HEK293 (cell line): ENCODE results near the gene SUN5.

Experiments used
- CTCF ChIA-PET: fragments of 350-600 bp; formaldehyde crosslinking; extraction: SDS; loops from one replicate; lab custom pipeline; 2021; ENCODE audit warnings: antibody characterized with exemption; lab: Yijun Ruan, JAX
- POLR2A ChIA-PET: fragments of 300-600 bp; formaldehyde crosslinking; extraction: SDS; loops from one replicate; lab custom pipeline; 2020; ENCODE audit warnings: antibody characterized with exemption, inconsistent platforms; lab: Yijun Ruan, JAX
- H3K27ac ChIP-seq: fragments of 200-500 bp; sonication (Bioruptor generic); 2 replicates; pipeline ENCODE4 v1.5.1; 2014; ENCODE audit warnings: low read depth, low read length, control low read depth, inconsistent platforms; ENCODE audit errors: extremely low read depth
- H3K36me3 ChIP-seq, 2 experiments: fragments of 200-500 bp in 1 of 2; sonication (Bioruptor generic) in 1 of 2; 1 replicate in 1 of 2; 2 replicates in 1 of 2; pipeline ENCODE4 v1.5.1; 2014 to 2017; ENCODE audit warnings: inconsistent platforms in 2 of 2, low read length in 2 of 2; ENCODE audit not compliant: control insufficient read depth in 2 of 2, insufficient read depth in 1 of 2
- H3K4me1 ChIP-seq: fragments of 200-500 bp; sonication (Bioruptor generic); 2 replicates; pipeline ENCODE4 v1.5.1; 2014; ENCODE audit warnings: mild to moderate bottlenecking, low read length, inconsistent platforms; ENCODE audit not compliant: control insufficient read depth, insufficient read depth
- H3K4me3 ChIP-seq: 2 replicates; pipeline ENCODE4 v1.5.1; 2011; ENCODE audit warnings: low read depth, mild to moderate bottlenecking, control low read depth, low read length, moderate library complexity
- H3K9me3 ChIP-seq: fragments of 200-500 bp; sonication (Bioruptor generic); 2 replicates; pipeline ENCODE4 v1.5.1; 2014; ENCODE audit warnings: low read depth, low read length, inconsistent platforms; ENCODE audit not compliant: control insufficient read depth, insufficient read depth
- HOXA7 ChIP-seq: sonication (generic); formaldehyde crosslinking; IDR thresholded peaks from 2 replicates; pipeline ENCODE4 v1.8.1; 2022; ENCODE audit warnings: missing genetic modification reagents, borderline replicate concordance
- SP7 ChIP-seq: fragments of 450-650 bp; formaldehyde crosslinking; IDR thresholded peaks from 2 replicates; pipeline ENCODE4 v1.5.1; 2016; ENCODE audit warnings: missing biosample characterization, missing genetic modification characterization
- ZFP41 ChIP-seq: fragments of 450-650 bp; formaldehyde crosslinking; IDR thresholded peaks from 2 replicates; pipeline ENCODE4 v1.5.1; 2016; ENCODE audit warnings: missing biosample characterization, missing genetic modification characterization, borderline replicate concordance
- ZNF155 ChIP-seq: fragments of 450-650 bp; formaldehyde crosslinking; IDR thresholded peaks from 2 replicates; pipeline ENCODE4 v1.5.1; 2016; ENCODE audit warnings: missing biosample characterization, missing genetic modification characterization
- ZNF16 ChIP-seq: fragments of 450-650 bp; formaldehyde crosslinking; IDR thresholded peaks from 2 replicates; pipeline ENCODE4 v1.5.1; 2016; ENCODE audit warnings: low read depth, missing biosample characterization, missing genetic modification characterization
- ZNF169 ChIP-seq: fragments of 450-650 bp; formaldehyde crosslinking; IDR thresholded peaks from 2 replicates; pipeline ENCODE4 v1.5.1; 2016; ENCODE audit warnings: missing biosample characterization, missing genetic modification characterization
- ZNF184 ChIP-seq: fragments of 450-650 bp; IDR thresholded peaks from 2 replicates; pipeline ENCODE4 v1.5.1; 2018; ENCODE audit warnings: missing biosample characterization, mild to moderate bottlenecking, missing genetic modification characterization
- ZNF19 ChIP-seq: fragments of 450-650 bp; formaldehyde crosslinking; IDR thresholded peaks from 2 replicates; pipeline ENCODE4; 2016; ENCODE audit warnings: missing biosample characterization, missing genetic modification characterization, low read depth
- ZNF302 ChIP-seq: fragments of 450-650 bp; formaldehyde crosslinking; IDR thresholded peaks from 2 replicates; pipeline ENCODE4 v1.5.1; 2016; ENCODE audit warnings: missing biosample characterization, missing genetic modification characterization, low read depth
- ZNF354C ChIP-seq: fragments of 450-650 bp; formaldehyde crosslinking; IDR thresholded peaks from 2 replicates; pipeline ENCODE4 v1.5.1; 2016; ENCODE audit warnings: missing biosample characterization, missing genetic modification characterization, low read depth, borderline replicate concordance
- ZNF37A ChIP-seq: fragments of 450-650 bp; IDR thresholded peaks from 2 replicates; pipeline ENCODE4 v1.5.1; 2018; ENCODE audit warnings: missing biosample characterization, missing genetic modification characterization
- ZNF501 ChIP-seq: fragments of 450-650 bp; formaldehyde crosslinking; IDR thresholded peaks from 2 replicates; pipeline ENCODE4 v1.5.1; 2016; ENCODE audit warnings: missing biosample characterization, missing genetic modification characterization
- ZNF514 ChIP-seq: fragments of 450-650 bp; formaldehyde crosslinking; IDR thresholded peaks from 2 replicates; pipeline ENCODE4 v1.5.1; 2016; ENCODE audit warnings: missing biosample characterization, missing genetic modification characterization
- ZNF600 ChIP-seq: fragments of 450-650 bp; formaldehyde crosslinking; IDR thresholded peaks from 2 replicates; pipeline ENCODE4 v1.5.1; 2016; ENCODE audit warnings: missing biosample characterization, missing genetic modification characterization
- ZNF621 ChIP-seq: fragments of 450-650 bp; formaldehyde crosslinking; IDR thresholded peaks from 2 replicates; pipeline ENCODE4 v1.5.1; 2017; ENCODE audit warnings: missing biosample characterization, missing genetic modification characterization
- ZNF623 ChIP-seq: fragments of 450-650 bp; formaldehyde crosslinking; IDR thresholded peaks from 2 replicates; pipeline ENCODE4 v1.5.1; 2016; ENCODE audit warnings: missing biosample characterization, missing genetic modification characterization
- ZNF624 ChIP-seq: fragments of 450-650 bp; formaldehyde crosslinking; IDR thresholded peaks from 2 replicates; pipeline ENCODE4 v1.5.1; 2017; ENCODE audit warnings: missing biosample characterization, missing genetic modification characterization
- ZNF654 ChIP-seq: fragments of 450-650 bp; formaldehyde crosslinking; IDR thresholded peaks from 2 replicates; pipeline ENCODE4 v1.5.1; 2016; ENCODE audit warnings: low read depth, missing biosample characterization, missing genetic modification characterization
- TF ChIP-seq, protein P1 (sequence below): fragments of 450-650 bp; formaldehyde crosslinking; IDR thresholded peaks from 2 replicates; pipeline ENCODE4 v1.5.1; 2017; ENCODE audit warnings: missing biosample characterization, missing genetic modification characterization
- TF ChIP-seq, protein P2 (sequence below): fragments of 450-650 bp; formaldehyde crosslinking; IDR thresholded peaks from 2 replicates; pipeline ENCODE4 v1.5.1; 2016; ENCODE audit warnings: missing biosample characterization, missing genetic modification characterization
- TF ChIP-seq, protein P3 (sequence below): fragments of 450-650 bp; formaldehyde crosslinking; IDR thresholded peaks from 2 replicates; pipeline ENCODE4 v1.5.0; 2017; ENCODE audit warnings: missing biosample characterization, missing genetic modification characterization, borderline replicate concordance
- TF ChIP-seq, protein P4 (sequence below): fragments of 450-650 bp; formaldehyde crosslinking; IDR thresholded peaks from 2 replicates; pipeline ENCODE4 v1.5.1; 2016; ENCODE audit warnings: missing biosample characterization, missing genetic modification characterization
- TF ChIP-seq, protein P5 (sequence below): fragments of 450-650 bp; formaldehyde crosslinking; IDR thresholded peaks from 2 replicates; pipeline ENCODE4 v1.5.1; 2016; ENCODE audit warnings: missing biosample characterization, missing genetic modification characterization
- TF ChIP-seq, protein P6 (sequence below): sonication (generic); formaldehyde crosslinking; IDR thresholded peaks from 2 replicates; pipeline ENCODE4 v1.8.1; 2022; ENCODE audit warnings: mild to moderate bottlenecking, moderate library complexity, missing genetic modification reagents

Gene SUN5

DNA sequence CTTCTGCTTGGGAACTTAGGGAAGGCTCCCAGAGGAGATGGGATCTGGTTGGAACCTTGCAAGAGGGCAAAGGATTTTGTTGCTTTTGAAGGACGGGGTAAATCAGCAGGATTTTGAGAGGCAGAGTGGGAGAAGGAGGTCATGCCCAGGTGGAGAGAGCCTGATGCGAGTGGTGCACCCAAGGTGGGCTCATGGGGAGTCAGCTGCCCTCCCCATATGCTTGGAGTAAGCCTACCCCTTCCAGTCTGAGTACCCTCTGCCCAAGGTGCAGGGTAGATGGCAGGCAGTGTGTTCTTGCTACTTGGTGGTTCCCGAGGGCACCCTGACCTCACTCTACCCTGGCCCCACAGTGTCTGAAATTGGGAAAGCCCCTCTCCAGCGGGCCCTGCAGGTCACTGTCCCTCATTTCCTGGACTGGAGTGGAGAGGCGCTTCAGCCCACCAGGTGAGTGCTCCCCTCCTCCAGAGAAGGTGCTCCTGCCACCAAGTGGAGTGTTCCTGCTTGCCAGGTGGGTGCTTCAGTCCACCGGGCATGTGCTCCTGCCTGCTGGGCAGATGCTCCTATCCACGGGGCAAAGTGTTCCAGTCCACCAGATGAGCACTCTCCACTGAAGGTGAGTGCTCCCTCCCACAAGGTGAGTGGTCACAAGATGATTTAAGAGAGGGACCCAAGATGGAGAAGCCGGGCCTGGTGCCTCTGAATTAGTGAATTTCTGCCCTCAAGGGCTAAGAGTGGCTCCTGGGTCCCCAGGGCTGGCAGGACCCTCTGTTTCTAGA is 6.6 kb upstream of the SUN5 start:
- TF ChIP-seq, protein P1, sequence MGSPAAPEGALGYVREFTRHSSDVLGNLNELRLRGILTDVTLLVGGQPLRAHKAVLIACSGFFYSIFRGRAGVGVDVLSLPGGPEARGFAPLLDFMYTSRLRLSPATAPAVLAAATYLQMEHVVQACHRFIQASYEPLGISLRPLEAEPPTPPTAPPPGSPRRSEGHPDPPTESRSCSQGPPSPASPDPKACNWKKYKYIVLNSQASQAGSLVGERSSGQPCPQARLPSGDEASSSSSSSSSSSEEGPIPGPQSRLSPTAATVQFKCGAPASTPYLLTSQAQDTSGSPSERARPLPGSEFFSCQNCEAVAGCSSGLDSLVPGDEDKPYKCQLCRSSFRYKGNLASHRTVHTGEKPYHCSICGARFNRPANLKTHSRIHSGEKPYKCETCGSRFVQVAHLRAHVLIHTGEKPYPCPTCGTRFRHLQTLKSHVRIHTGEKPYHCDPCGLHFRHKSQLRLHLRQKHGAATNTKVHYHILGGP: no peak
- TF ChIP-seq, protein P2, sequence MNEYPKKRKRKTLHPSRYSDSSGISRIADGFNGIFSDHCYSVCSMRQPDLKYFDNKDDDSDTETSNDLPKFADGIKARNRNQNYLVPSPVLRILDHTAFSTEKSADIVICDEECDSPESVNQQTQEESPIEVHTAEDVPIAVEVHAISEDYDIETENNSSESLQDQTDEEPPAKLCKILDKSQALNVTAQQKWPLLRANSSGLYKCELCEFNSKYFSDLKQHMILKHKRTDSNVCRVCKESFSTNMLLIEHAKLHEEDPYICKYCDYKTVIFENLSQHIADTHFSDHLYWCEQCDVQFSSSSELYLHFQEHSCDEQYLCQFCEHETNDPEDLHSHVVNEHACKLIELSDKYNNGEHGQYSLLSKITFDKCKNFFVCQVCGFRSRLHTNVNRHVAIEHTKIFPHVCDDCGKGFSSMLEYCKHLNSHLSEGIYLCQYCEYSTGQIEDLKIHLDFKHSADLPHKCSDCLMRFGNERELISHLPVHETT (tag by site-specific recombination): no peak
- TF ChIP-seq ZNF302 (tag by site-specific recombination) (no peak), ZNF501 (tag by site-specific recombination) (no peak), ZNF169 (no peak), ZFP41 (tag by site-specific recombination) (no peak), SP7 (tag by site-specific recombination) (no peak)
- TF ChIP-seq, protein P3, sequence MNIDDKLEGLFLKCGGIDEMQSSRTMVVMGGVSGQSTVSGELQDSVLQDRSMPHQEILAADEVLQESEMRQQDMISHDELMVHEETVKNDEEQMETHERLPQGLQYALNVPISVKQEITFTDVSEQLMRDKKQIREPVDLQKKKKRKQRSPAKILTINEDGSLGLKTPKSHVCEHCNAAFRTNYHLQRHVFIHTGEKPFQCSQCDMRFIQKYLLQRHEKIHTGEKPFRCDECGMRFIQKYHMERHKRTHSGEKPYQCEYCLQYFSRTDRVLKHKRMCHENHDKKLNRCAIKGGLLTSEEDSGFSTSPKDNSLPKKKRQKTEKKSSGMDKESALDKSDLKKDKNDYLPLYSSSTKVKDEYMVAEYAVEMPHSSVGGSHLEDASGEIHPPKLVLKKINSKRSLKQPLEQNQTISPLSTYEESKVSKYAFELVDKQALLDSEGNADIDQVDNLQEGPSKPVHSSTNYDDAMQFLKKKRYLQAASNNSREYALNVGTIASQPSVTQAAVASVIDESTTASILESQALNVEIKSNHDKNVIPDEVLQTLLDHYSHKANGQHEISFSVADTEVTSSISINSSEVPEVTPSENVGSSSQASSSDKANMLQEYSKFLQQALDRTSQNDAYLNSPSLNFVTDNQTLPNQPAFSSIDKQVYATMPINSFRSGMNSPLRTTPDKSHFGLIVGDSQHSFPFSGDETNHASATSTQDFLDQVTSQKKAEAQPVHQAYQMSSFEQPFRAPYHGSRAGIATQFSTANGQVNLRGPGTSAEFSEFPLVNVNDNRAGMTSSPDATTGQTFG (tag by site-specific recombination): no peak
- TF ChIP-seq, protein P4, sequence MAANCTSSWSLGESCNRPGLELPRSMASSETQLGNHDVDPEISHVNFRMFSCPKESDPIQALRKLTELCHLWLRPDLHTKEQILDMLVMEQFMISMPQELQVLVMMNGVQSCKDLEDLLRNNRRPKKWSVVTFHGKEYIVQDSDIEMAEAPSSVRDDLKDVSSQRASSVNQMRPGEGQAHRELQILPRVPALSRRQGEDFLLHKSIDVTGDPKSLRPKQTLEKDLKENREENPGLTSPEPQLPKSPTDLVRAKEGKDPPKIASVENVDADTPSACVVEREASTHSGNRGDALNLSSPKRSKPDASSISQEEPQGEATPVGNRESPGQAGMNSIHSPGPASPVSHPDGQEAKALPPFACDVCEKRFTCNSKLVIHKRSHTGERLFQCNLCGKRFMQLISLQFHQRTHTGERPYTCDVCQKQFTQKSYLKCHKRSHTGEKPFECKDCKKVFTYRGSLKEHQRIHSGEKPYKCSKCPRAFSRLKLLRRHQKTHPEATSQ (tag by site-specific recombination): no peak
- TF ChIP-seq, protein P5, sequence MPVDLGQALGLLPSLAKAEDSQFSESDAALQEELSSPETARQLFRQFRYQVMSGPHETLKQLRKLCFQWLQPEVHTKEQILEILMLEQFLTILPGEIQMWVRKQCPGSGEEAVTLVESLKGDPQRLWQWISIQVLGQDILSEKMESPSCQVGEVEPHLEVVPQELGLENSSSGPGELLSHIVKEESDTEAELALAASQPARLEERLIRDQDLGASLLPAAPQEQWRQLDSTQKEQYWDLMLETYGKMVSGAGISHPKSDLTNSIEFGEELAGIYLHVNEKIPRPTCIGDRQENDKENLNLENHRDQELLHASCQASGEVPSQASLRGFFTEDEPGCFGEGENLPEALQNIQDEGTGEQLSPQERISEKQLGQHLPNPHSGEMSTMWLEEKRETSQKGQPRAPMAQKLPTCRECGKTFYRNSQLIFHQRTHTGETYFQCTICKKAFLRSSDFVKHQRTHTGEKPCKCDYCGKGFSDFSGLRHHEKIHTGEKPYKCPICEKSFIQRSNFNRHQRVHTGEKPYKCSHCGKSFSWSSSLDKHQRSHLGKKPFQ (tag by site-specific recombination): no peak
- ChIA-PET CTCF (interaction anchor here (0.5 kb wide), 1 partner anchor 69 kb away, joined by 3 read pairs; no protein-coding TSS in a partner anchor), POLR2A (no interaction called here)

DNA sequence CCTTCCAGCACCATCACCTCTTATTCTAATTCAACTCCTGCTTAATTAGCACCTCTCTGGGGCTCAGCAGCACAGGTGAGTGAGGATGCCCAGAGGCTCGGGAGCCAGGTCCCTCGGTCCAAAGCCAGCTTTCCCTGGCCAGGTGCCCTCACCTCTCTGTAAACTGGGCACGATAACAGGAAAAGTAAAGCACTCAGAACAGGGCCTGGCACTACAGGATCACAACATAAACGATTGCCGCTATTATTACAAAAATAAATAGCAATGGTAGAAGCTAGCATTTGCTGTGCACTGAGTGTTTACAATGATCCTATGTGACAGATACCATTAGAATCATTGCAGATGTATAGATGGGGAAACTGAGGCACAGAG is 5.9 kb upstream of the SUN5 start:
- no peaks in the 10 kb centered on the region for H3K4me1 ChIP-seq
- CTCF ChIA-PET: no interaction called here
- TF ChIP-seq HOXA7: no peak
- no peak for TF ChIP-seq ZNF621
- TF ChIP-seq ZNF600 (tag by site-specific recombination): no peak
- no peak for TF ChIP-seq ZNF623 (tag by site-specific recombination)
- no peak for TF ChIP-seq ZNF155 (tag by site-specific recombination)
- no peak for TF ChIP-seq ZNF514
- no peak for TF ChIP-seq ZNF654
- no peak for TF ChIP-seq ZNF16 (tag by site-specific recombination)
- TF ChIP-seq ZNF624 (tag by site-specific recombination): no peak
- TF ChIP-seq ZNF184 (tag by site-specific recombination): no peak
- TF ChIP-seq ZNF37A: no peak
- TF ChIP-seq ZNF354C: no peak
- TF ChIP-seq, protein P6, sequence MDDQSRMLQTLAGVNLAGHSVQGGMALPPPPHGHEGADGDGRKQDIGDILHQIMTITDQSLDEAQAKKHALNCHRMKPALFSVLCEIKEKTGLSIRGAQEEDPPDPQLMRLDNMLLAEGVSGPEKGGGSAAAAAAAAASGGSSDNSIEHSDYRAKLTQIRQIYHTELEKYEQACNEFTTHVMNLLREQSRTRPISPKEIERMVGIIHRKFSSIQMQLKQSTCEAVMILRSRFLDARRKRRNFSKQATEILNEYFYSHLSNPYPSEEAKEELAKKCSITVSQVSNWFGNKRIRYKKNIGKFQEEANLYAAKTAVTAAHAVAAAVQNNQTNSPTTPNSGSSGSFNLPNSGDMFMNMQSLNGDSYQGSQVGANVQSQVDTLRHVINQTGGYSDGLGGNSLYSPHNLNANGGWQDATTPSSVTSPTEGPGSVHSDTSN (CRISPR knock-in tag): no peak
- no peak for TF ChIP-seq ZNF19 (tag by site-specific recombination)

More for the DNA sequence above, 6.6 kb upstream of the SUN5 start:
- no peak overlapping the region for H3K4me3 ChIP-seq
- no peak overlapping the region for H3K27ac ChIP-seq
- no peaks in the 10 kb centered on the region for H3K9me3 ChIP-seq
- no peaks in the 10 kb centered on the region for H3K4me1 ChIP-seq
- no peaks in the 10 kb centered on the region for H3K36me3 ChIP-seq

More for the DNA sequence above, 5.9 kb upstream of the SUN5 start:
- no peaks in the 10 kb centered on the region for H3K36me3 ChIP-seq
- no peak overlapping the region for H3K27ac ChIP-seq
- no peak overlapping the region for H3K4me3 ChIP-seq
- no peaks in the 10 kb centered on the region for H3K9me3 ChIP-seq
- POLR2A ChIA-PET: no interaction called here
